Karpas-422 (cell line): ENCODE measurements around the gene R3HDM1. TPM values are rescaled to one million over a fixed set of nuclear protein-coding genes. Genes with fewer than 3 reads are reported as not detected.
"Not testable (repeated sequence)": the region's sequence is repeated elsewhere in the genome, so short reads cannot be mapped to it uniquely, and the experiment has no call there.

ENCODE experiments used
- DNase-seq: peaks from one replicate; pipeline ENCODE4 v3.0.0-alpha.2; 2015
- H2AFZ ChIP-seq: fragments of 200-600 bp; sonication (generic); 2 replicates; pipeline ENCODE4 v1.6.1; 2014; ENCODE audit warnings: antibody characterized with exemption, low read length, mixed read lengths
- H3K27ac ChIP-seq: fragments of 200-600 bp; sonication (generic); 2 replicates; pipeline ENCODE4 v1.5.1; 2014; ENCODE audit warnings: mild to moderate bottlenecking, low read length, moderate library complexity
- H3K27me3 ChIP-seq: fragments of 200-600 bp; sonication (generic); 2 replicates; pipeline ENCODE4 v1.6.1; 2014; ENCODE audit warnings: low read length, mixed read lengths
- H3K36me3 ChIP-seq: fragments of 200-600 bp; sonication (generic); 2 replicates; pipeline ENCODE4 v1.6.1; 2014; ENCODE audit warnings: low read length, mixed read lengths; ENCODE audit not compliant: insufficient read depth
- H3K4me1 ChIP-seq: fragments of 200-600 bp; sonication (generic); 2 replicates; pipeline ENCODE4 v1.6.1; 2014; ENCODE audit warnings: mild to moderate bottlenecking, low read length, mixed read lengths
- H3K4me2 ChIP-seq: fragments of 200-600 bp; sonication (generic); 2 replicates; pipeline ENCODE4 v1.6.1; 2014; ENCODE audit warnings: low read length, low read depth, mild to moderate bottlenecking; ENCODE audit not compliant: poor library complexity, severe bottlenecking
- H3K4me3 ChIP-seq: fragments of 200-600 bp; sonication (generic); 2 replicates; pipeline ENCODE4 v1.5.1; 2014; ENCODE audit warnings: mild to moderate bottlenecking, antibody characterized with exemption, low read length, mixed read lengths
- H3K79me2 ChIP-seq: fragments of 200-600 bp; sonication (generic); 2 replicates; pipeline ENCODE4 v1.6.1; 2014; ENCODE audit warnings: mild to moderate bottlenecking, low read length, mixed read lengths
- H3K9ac ChIP-seq: fragments of 200-600 bp; sonication (generic); 2 replicates; pipeline ENCODE4 v1.6.0; 2014; ENCODE audit warnings: low read length
- H3K9me2 ChIP-seq: fragments of 200-600 bp; sonication (generic), shearing (Covaris generic); replicated peaks from 2 replicates; pipeline ENCODE4 v1.6.0; 2014; ENCODE audit warnings: mild to moderate bottlenecking, low read length, moderate library complexity; ENCODE audit not compliant: insufficient read depth
- H3K9me3 ChIP-seq: fragments of 300-700, 200-600 bp; sonication (generic); 2 replicates; pipeline ENCODE4 v1.6.1; 2014; ENCODE audit warnings: low read length, mixed read lengths
- H4K20me1 ChIP-seq: fragments of 200-600 bp; sonication (generic); 2 replicates; pipeline ENCODE4 v1.6.1; 2014; ENCODE audit warnings: mild to moderate bottlenecking, antibody characterized with exemption, low read length, low read depth; ENCODE audit not compliant: insufficient read depth
- total RNA-seq: library from RNA; depleted of rRNA; stranded (reverse); fragments of >200 nt; shearing (Covaris generic); gene quantifications from 2 replicates; pipeline ENCODE4 v1.2.3, GENCODE V29; 2014; ENCODE audit warnings: low replicate concordance

Gene R3HDM1
- total RNA-seq, 1 experiment from 2014 or later: 69.4 TPM

DNA sequence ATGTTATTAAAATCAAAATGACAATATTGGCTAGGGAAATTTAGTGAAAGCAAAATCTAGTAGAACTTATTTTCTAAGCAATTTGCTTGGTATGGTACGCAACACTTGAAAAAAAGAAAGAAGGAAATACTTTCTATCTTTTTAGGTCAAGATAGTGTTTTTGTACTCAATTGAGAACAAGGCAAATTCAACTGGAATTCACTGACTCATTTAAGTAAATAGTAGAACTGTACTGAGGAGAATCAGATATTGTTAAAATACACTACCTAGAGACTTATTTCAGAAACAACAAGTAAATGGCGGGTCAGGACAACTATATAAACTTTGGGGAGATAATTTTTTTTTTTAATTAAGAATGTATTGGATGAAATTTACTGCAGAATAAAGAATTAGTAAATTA is 19.2 kb upstream of the R3HDM1 start:
- H3K27me3 ChIP-seq: no peaks in the 10 kb centered on the region
- no peak overlapping the region for H2AFZ ChIP-seq
- no peaks in the 10 kb centered on the region for H4K20me1 ChIP-seq
- H3K9ac ChIP-seq: no peak overlapping the region
- H3K79me2 ChIP-seq: peaks cover 35% of the 10 kb centered on the region
- no peaks in the 10 kb centered on the region for H3K9me3 ChIP-seq
- no peaks in the 10 kb centered on the region for H3K9me2 ChIP-seq
- H3K4me2 ChIP-seq: no peak overlapping the region
- H3K36me3 ChIP-seq: 0 out of 2 replicates have a peak, but pooled peaks cover 3% of the 10 kb centered on the region
- H3K27ac ChIP-seq: no peak overlapping the region
- H3K4me1 ChIP-seq: no peaks in the 10 kb centered on the region
- no peak overlapping the region for H3K4me3 ChIP-seq
- DNase-seq: no peak

DNA sequence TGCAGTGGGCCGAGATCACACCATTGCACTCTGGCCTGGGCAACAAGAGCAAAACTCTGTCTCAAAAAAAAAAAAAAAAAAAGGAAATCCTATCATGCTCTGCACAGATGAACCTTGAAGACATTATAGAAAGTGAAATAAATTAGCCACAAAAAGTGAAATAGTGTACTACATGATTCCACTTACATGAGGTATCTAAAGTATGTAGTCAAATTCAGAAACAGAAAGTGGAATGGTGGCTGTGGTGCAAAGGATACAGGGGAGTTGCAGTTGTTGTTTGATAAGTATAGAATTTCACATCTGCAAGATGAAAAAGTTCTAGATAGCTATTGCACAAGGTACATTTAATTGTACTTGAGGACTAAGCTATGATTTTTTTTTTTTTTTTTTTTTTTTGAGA is 5.5 kb upstream of the R3HDM1 start:
- H3K79me2 ChIP-seq: peaks cover 88% of the 10 kb centered on the region
- no peaks in the 10 kb centered on the region for H3K9me3 ChIP-seq
- no peak for DNase-seq

GRCh38 chr2:135528006-135528405 is 3.3 kb upstream of the R3HDM1 start:
- DNase-seq: no peak
- Histone ChIP-seq H3K4me1 (peaks cover 23% of the 10 kb centered on the region), H3K4me3 (no peak overlapping the region), H3K36me3 (no peaks in the 10 kb centered on the region), H3K79me2 (peaks cover 84% of the 10 kb centered on the region), H4K20me1 (0 out of 2 replicates have a peak, but pooled peaks cover 3% of the 10 kb centered on the region), H3K4me2 (peak overlapping the region; percentile 74), H3K9me2 (no peaks in the 10 kb centered on the region), H3K9me3 (no peaks in the 10 kb centered on the region), H3K9ac (no peak overlapping the region), H2AFZ (no peak overlapping the region), H3K27me3 (no peaks in the 10 kb centered on the region), H3K27ac (no peak overlapping the region)

More for the DNA sequence above, 5.5 kb upstream of the R3HDM1 start:
- Histone ChIP-seq H3K4me2 (no peak overlapping the region), H3K27ac (no peak overlapping the region), H2AFZ (no peak overlapping the region), H4K20me1 (no peaks in the 10 kb centered on the region), H3K9me2 (no peaks in the 10 kb centered on the region), H3K9ac (no peak overlapping the region), H3K4me1 (peaks cover 18% of the 10 kb centered on the region), H3K27me3 (no peaks in the 10 kb centered on the region), H3K4me3 (no peak overlapping the region), H3K36me3 (no peaks in the 10 kb centered on the region)

DNA sequence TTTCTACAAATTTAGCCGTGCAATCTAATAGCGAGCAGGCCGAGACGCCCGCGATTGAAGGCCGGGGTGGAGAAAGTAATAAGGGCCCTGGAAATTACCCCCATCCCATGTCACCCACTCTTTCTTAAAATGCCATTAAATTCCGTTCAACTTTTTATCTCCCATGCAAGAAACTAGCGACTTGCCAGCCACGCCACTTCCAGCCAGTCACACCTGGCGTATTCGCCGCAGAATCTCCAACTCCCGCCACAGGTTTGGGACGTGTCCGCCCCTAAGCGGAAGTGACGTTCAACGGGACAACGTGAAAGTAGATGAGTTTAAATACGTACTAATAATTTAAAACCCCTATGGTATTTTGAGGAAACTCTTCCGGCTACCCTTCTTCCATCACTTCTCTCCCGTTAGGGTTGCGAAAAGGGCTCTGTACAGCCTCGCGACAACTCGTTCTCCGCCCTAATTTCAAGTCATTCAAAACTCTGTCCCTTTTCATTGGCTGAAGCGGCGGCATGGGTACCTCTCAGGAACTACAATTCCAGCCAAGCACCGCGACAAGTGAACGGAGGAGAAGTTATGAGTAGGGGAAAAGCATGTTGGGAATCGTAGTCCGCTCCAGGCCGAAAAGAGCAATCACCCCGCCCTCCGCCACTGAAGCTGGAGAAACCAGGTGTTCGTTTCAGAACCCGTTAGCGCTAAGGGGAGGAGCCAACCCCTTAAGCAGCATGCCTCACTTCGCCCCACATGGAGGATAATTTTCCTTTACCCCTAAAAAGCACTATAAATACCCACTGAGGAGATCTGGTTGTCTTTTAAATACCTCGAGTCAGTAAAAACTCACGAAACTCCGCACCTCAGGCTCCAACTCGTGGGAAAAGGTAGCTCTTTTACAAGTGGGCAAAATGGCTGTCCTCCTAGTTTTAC is 712 bp upstream of the R3HDM1 start, which contains the start of gene ZRANB3:
TSS of gene ZRANB3 (minus strand) at position 906 of the 918 bp plus-strand sequence.
- H3K36me3 ChIP-seq: peaks cover 14% of the 10 kb centered on the region; the same call in 1 of the 2 replicates
- peak within 1 kb of the TSS; percentile 90 for H3K27ac ChIP-seq
- H2AFZ ChIP-seq: peak within 1 kb of the TSS; percentile 75; the same call in 1 of the 2 replicates
- peak within 1 kb of the TSS; percentile 91 for H3K4me3 ChIP-seq
- peak within 1 kb of the TSS; percentile 91 for H3K4me2 ChIP-seq
- peak within 1 kb of the TSS; percentile 94 for H3K9ac ChIP-seq
- H3K27me3 ChIP-seq: no peaks in the 10 kb centered on the region
- H3K9me3 ChIP-seq: no peaks in the 10 kb centered on the region
- H4K20me1 ChIP-seq: 0 out of 2 replicates have a peak, but pooled peaks cover 3% of the 10 kb centered on the region
- H3K9me2 ChIP-seq: no peaks in the 10 kb centered on the region
- peaks cover 85% of the 10 kb centered on the region for H3K79me2 ChIP-seq
- DNase-seq: peak; percentile 99
- peaks cover 40% of the 10 kb centered on the region for H3K4me1 ChIP-seq

DNA sequence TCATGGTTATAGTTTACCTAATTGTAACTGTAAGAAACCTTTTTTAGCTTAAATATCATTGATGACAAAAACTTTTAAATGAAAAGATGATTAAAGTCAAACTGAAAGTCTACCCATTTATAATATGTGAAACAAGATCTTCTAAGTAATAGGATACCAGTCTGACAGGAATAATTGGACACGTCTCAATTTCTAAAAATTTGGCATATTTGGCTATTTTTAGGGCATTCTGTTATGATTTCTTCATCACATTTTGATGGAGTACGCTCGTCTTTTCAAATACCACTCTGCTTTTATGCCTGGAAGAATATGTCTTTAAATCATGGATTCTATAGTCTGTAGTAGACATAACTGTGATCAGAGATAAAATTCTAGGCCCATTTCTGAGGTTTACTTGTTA is 1.3 kb downstream of the R3HDM1 start:
- Histone ChIP-seq H3K9me3 (no peaks in the 10 kb centered on the region), H3K36me3 (peaks cover 26% of the 10 kb centered on the region; the same call in 1 of the 2 replicates), H3K4me2 (peak overlapping the region; percentile 91), H3K9ac (peak overlapping the region; percentile 94), H3K4me3 (peak overlapping the region; percentile 91), H3K9me2 (no peaks in the 10 kb centered on the region), H3K4me1 (peaks cover 40% of the 10 kb centered on the region), H2AFZ (no peak overlapping the region), H3K79me2 (peaks cover 87% of the 10 kb centered on the region), H3K27me3 (no peaks in the 10 kb centered on the region), H3K27ac (peak overlapping the region; percentile 76), H4K20me1 (0 out of 2 replicates have a peak, but pooled peaks cover 7% of the 10 kb centered on the region)
- DNase-seq: no peak

- not testable (repeated sequence) for H2AFZ ChIP-seq, H3K27ac ChIP-seq, H3K9me3 ChIP-seq, DNase-seq, H3K9ac ChIP-seq, H3K27me3 ChIP-seq, H3K9me2 ChIP-seq, H4K20me1 ChIP-seq
- peaks cover 36% of the 10 kb centered on the region for H3K4me1 ChIP-seq
- peaks cover 31% of the 10 kb centered on the region for H3K36me3 ChIP-seq
- H3K79me2 ChIP-seq: peaks cover 87% of the 10 kb centered on the region
- H3K4me2 ChIP-seq: peak overlapping the region; percentile 91
- peak overlapping the region; percentile 91; the same call in 1 of the 2 replicates for H3K4me3 ChIP-seq
Measured at GRCh38 chr2:135533545-135533944, 2.3 kb downstream of the R3HDM1 start.

- Histone ChIP-seq H3K4me3 (no peak overlapping the region), H3K36me3 (peaks cover 17% of the 10 kb centered on the region), H3K9me3 (no peaks in the 10 kb centered on the region), H3K79me2 (peaks cover 100% of the 10 kb centered on the region), H3K27me3 (no peaks in the 10 kb centered on the region), H3K4me2 (no peak overlapping the region), H3K9ac (no peak overlapping the region), H3K9me2 (no peaks in the 10 kb centered on the region), H3K4me1 (no peaks in the 10 kb centered on the region), H2AFZ (no peak overlapping the region), H4K20me1 (no peaks in the 10 kb centered on the region), H3K27ac (no peak overlapping the region)
- DNase-seq: no peak
Measured at GRCh38 chr2:135546436-135546835, 15.2 kb downstream of the R3HDM1 start.

GRCh38 chr2:135547311-135547710 is 16.0 kb downstream of the R3HDM1 start:
- Histone ChIP-seq H3K4me2 (no peak overlapping the region), H3K4me1 (no peaks in the 10 kb centered on the region), H3K27me3 (no peaks in the 10 kb centered on the region), H2AFZ (no peak overlapping the region), H3K79me2 (peaks cover 100% of the 10 kb centered on the region), H3K4me3 (no peak overlapping the region), H3K36me3 (peaks cover 11% of the 10 kb centered on the region), H3K9me3 (no peaks in the 10 kb centered on the region), H3K27ac (no peak overlapping the region), H3K9me2 (no peaks in the 10 kb centered on the region), H3K9ac (no peak overlapping the region), H4K20me1 (no peaks in the 10 kb centered on the region)
- DNase-seq: no peak
